ENCODE results near the gene PDGFD. TPM values are rescaled to one million over a fixed set of nuclear protein-coding genes. Genes with fewer than 3 reads are reported as not detected.

PDGFD gene
- total RNA-seq, 1 donor from 2014 or later, result 0.49 TPM

GRCh38 chr11:104165014-104165413 lies 1.1 kb upstream of the PDGFD start:
- no peaks in the 10 kb centered on the region for H3K36me3 Mint-ChIP-seq (ENCODE audit: unreplicated experiment)
- no peaks in the 10 kb centered on the region for H3K9me3 Mint-ChIP-seq (ENCODE audit: unreplicated experiment)
- no peak for DNase-seq
- no peak for TF ChIP-seq CTCF (IDR thresholded peaks at IDR 0.05; ENCODE audit: partially characterized antibody, unreplicated experiment)
- no peaks in the 10 kb centered on the region for H3K27me3 Mint-ChIP-seq (ENCODE audit: unreplicated experiment)
- H3K4me1 Mint-ChIP-seq (ENCODE audit: low read depth, unreplicated experiment), result peaks cover 3% of the 10 kb centered on the region
- no peak overlapping the region for H3K4me3 Mint-ChIP-seq (ENCODE audit: unreplicated experiment)
- H3K27ac Mint-ChIP-seq (ENCODE audit: unreplicated experiment), result no peak overlapping the region

GRCh38 chr11:104163100-104164027 lies 583 bp downstream of the PDGFD start:
- H3K4me3 Mint-ChIP-seq (ENCODE audit: unreplicated experiment), result peak overlapping the region; percentile 96
- no peak overlapping the region for H3K27ac Mint-ChIP-seq (ENCODE audit: unreplicated experiment)
- TF ChIP-seq CTCF (IDR thresholded peaks at IDR 0.05; ENCODE audit: partially characterized antibody, unreplicated experiment), result no peak
- no peaks in the 10 kb centered on the region for H3K9me3 Mint-ChIP-seq (ENCODE audit: unreplicated experiment)
- peaks cover 3% of the 10 kb centered on the region for H3K4me1 Mint-ChIP-seq (ENCODE audit: low read depth, unreplicated experiment)
- no peaks in the 10 kb centered on the region for H3K36me3 Mint-ChIP-seq (ENCODE audit: unreplicated experiment)
- no peak for DNase-seq
- no peaks in the 10 kb centered on the region for H3K27me3 Mint-ChIP-seq (ENCODE audit: unreplicated experiment)

- TF ChIP-seq CTCF (IDR thresholded peaks at IDR 0.05; ENCODE audit: partially characterized antibody, unreplicated experiment), result no peak
- Mint-ChIP-seq H3K27ac (ENCODE audit: unreplicated experiment) (no peak overlapping the region), H3K4me1 (ENCODE audit: low read depth, unreplicated experiment) (peaks cover 3% of the 10 kb centered on the region), H3K36me3 (ENCODE audit: unreplicated experiment) (no peaks in the 10 kb centered on the region), H3K4me3 (ENCODE audit: unreplicated experiment) (no peak overlapping the region), H3K9me3 (ENCODE audit: unreplicated experiment) (no peaks in the 10 kb centered on the region), H3K27me3 (ENCODE audit: unreplicated experiment) (no peaks in the 10 kb centered on the region)
- no peak for DNase-seq
Measured at GRCh38 chr11:104161751-104162450, 2.0 kb downstream of the PDGFD start.

- no peak overlapping the region for H3K4me3 Mint-ChIP-seq (ENCODE audit: unreplicated experiment)
- no peaks in the 10 kb centered on the region for H3K27me3 Mint-ChIP-seq (ENCODE audit: unreplicated experiment)
- no peaks in the 10 kb centered on the region for H3K9me3 Mint-ChIP-seq (ENCODE audit: unreplicated experiment)
- no peaks in the 10 kb centered on the region for H3K36me3 Mint-ChIP-seq (ENCODE audit: unreplicated experiment)
- peaks cover 3% of the 10 kb centered on the region for H3K4me1 Mint-ChIP-seq (ENCODE audit: low read depth, unreplicated experiment)
- DNase-seq, result no peak
- no peak overlapping the region for H3K27ac Mint-ChIP-seq (ENCODE audit: unreplicated experiment)
- no peak for TF ChIP-seq CTCF (IDR thresholded peaks at IDR 0.05; ENCODE audit: partially characterized antibody, unreplicated experiment)
Measured at GRCh38 chr11:104159356-104159755, 4.6 kb downstream of the PDGFD start.

- H3K36me3 Mint-ChIP-seq (ENCODE audit: unreplicated experiment), result no peaks in the 10 kb centered on the region
- no peak for TF ChIP-seq CTCF (IDR thresholded peaks at IDR 0.05; ENCODE audit: partially characterized antibody, unreplicated experiment)
- DNase-seq, result no peak
- H3K4me3 Mint-ChIP-seq (ENCODE audit: unreplicated experiment), result no peak overlapping the region
- H3K4me1 Mint-ChIP-seq (ENCODE audit: low read depth, unreplicated experiment), result peaks cover 5% of the 10 kb centered on the region
- no peak overlapping the region for H3K27ac Mint-ChIP-seq (ENCODE audit: unreplicated experiment)
- no peaks in the 10 kb centered on the region for H3K27me3 Mint-ChIP-seq (ENCODE audit: unreplicated experiment)
- H3K9me3 Mint-ChIP-seq (ENCODE audit: unreplicated experiment), result no peaks in the 10 kb centered on the region
Measured at GRCh38 chr11:104155375-104155774, 8.6 kb downstream of the PDGFD start.
